Stimulated activated CD4-positive, alpha-beta T cell treated with anti-CD3 and anti-CD28 coated beads, Interleukin-12 subunit alpha, Interleukin-12 subunit beta, amount 100 ng/mL, for 24 hours (primary cell): Measurements from ENCODE around the gene EP400.

ENCODE experiments used
- DNase-seq, 2 experiments: peaks; one replicate each; pipeline ENCODE4 v3.0.0-alpha.2; 2020; ENCODE audit warnings: low read depth in 2 of 2

The EP400 gene

DNA sequence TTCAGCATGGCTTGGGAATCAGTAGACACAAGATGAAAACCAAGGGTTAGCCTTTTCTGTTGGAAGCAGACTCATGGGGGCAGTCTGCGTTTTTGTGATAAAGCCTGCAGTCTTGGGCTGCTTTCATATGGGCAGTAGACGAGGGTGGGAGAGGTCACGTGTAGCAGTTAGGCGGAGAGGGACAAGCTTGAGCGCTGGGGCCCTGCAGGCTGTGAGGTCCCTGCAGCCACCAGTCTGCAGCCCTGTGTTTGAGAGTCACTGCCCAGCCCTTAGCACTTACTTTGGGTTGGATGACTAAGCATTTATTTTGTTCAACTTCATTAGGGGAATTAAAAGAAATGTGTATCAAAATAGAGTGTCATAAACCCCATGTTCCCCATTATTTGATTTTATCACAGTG lies 37.2 kb downstream of the EP400 start:
- no peak for DNase-seq

DNA sequence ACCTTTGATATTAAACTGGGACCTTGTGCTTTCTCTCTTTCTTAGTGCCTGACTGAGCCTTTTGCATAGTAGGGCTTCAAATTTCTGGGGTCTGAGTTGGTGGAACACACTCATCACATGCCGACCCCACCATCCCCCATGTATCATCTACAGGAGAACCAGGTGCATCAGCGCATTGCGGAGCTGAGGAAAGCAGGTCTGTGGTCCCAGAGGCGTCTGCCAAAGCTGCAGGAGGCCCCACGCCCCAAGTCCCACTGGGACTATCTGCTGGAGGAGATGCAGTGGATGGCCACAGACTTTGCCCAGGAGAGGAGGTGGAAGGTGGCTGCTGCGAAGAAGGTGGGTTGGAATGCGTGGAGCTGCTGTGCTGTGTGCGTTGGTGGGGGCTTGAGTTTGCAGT lies 37.8 kb downstream of the EP400 start:
- DNase-seq: no peak

DNA sequence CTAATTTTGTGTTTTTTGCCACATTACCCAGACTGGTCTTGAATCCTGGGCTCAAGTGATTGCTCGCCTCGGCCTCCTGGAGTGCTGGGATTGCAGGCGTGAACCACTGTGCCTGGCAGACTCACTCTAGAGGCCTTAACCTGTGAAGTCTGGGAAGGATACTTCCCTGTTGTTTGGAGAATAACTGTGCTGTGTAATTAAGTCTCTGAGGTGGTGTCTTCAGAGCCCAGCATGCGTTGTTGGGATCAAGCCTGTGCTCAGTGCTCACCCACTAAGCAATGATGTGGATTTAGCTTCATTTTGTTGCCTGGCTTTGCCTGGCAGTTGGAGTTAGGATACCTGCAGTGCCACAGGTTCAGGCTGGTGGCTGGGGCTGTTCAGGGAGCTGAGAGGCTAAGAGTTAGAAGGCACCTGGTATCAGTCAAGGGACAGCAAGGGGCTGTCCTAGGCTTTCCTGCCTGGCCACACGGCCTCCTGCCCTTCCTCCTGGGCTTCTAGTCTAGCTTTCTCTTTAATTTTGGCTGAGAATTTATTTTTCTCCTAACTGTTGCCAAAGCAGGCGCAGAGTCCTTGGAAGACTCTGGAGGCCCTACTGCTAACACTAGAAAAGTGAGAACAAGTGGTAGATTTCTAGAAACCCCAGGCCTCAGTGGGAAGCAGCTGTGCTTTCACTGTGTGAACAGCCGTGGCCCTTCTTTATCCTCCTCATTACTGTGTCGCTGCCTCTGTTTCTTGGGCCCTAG lies 38.5 kb downstream of the EP400 start:
- DNase-seq: no peak

DNA sequence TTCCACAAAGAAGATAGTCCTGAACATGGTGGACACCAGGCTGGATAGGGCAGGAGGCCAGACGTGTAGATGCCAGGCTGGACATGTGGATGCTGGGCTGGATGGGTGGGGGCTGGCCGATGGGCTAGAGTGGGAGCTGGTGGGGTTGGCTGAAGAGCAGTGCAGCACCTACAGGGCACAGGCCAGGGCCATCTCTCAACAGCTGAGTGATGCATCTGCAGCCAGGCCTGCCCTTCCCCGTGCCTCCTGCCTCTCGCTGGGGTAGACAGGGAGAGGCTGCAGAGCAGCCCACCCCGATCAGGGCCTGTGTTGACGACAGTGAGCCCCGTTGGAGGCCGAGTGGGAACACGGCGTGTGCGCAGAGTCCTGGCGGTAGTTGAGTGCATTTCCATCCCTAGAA lies 39.3 kb downstream of the EP400 start:
- DNase-seq: no peak

DNA sequence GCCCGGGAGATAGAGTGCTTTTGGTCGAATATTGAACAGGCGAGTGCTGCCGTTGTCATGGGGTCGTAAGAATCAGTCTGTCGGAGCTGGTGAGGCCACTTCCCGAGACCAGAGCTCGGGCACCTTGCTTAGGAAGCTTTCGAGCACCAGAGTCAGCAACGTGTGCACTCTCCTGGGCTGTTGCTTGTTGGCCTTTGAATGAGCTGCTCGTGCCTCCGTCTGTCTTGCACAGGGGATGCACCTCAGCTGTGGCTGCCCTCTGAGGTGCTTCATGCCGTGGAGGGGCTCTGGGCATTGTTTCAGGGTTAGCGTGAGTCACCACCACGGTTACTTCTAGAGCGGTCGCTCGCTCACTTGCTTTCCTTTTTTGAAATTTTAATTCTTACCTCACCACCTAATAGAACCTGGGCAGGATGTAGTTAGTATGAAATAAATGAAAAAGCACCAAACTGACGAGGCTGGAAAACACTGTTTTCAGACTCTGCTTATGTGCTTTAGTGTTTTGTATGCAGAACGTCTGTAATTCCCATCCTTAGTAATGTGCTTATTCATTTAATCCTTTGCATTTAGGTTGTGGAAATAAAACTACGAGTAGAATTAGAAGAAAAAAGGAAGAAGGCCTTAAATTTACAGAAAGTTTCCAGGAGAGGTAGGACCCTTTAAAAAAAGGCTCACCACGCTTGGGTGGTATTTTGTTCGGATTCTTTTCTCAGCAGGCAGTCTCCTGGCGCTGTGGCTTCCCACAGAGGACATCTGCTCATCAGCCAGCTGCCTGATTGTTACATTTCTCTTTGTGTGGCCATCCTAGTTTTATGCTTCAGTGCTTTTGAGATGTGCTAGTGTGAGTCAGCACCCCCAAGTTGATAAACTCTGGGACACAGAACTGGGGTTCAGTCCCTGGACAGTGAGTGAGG lies 40.6 kb downstream of the EP400 start:
- DNase-seq: no peak

DNA sequence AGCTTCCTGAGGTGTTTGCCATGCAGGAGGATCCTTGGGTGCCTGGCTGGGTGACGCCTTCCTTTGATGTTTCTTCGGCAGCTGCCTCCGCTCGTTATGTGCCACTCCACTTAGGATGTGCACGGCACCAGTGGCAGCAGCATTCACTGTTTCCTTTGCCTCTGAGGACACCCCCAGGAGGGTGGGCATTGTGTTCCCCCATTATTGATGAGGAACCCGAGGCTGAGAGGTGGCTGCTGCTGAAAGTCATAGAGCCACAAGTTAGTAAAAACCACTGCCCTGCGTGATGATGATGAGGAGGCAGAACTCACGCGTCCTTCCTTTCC lies 41.2 kb downstream of the EP400 start:
- no peak for DNase-seq

DNA sequence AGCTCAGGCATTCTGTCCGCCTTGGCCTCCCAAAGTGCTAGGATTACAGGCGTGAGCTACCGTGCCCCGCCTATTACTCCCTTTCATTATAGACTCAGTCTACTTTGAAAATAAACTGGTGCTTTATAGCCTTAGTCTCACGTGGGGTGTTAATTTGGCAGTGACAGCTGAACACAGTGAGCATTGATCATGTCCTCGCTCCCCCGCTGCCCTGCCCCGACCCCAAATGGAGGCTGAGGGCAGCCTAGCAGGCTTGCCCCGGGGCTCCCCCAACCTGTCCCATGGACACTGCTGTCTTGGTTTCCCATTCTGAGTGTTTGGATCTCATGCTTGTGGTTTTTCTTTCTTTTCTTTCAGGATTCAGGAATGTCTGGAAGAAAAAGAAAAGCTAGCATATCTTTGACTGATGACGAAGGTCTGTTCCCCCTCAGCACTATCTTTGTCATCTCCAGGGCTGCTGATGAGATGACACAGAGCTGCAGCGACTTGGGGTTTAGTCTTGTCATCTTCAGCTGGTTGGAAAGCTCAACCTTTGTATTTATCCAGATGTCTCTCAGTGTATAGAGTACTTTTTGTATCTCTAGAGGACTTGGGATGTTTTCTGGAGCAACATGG lies 42.2 kb downstream of the EP400 start:
- no peak for DNase-seq

DNA sequence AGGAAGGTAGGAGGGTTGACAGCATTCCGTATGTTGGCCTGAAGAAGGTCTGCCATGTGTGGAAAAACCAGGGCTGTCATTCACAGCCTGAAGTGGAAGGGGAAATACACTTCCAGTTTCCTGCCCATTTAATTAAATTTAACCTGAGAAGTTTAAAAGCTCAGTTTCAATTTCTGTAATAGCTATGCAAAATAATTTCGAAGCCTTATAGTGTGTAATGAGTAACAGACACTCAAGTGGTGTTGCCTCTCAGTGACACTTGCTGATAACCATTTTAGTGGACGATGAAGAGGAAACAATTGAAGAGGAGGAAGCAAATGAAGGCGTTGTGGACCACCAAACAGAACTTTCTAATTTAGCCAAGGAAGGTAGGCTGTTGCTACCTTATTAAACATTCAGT lies 44.8 kb downstream of the EP400 start:
- no peak for DNase-seq

DNA sequence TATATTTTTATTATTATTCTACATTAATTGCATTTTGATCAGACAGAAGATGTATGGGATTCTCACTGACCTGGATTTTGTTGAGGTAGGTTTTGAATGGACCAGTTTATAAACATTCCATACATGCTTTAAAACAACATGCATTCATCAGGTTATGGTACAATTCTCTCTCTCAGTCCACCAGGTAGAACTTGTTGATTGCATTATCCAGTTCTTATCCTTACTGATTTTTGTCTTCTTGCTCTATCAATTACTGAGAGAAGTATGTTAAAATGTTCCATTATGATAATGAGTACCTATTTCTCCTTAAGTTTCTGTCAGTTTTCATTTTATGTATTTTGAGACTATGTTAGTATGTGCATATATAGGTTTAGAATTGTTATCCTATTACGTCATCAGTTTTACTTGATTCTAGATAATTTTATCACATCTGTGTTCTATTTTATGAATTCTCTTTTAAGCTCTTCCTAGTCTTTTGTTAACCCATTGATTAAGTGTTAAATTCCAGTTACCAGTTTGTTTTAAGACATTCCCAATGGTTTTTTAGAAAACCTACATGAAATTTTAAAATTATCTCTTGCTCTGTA lies 50.6 kb downstream of the EP400 start:
- DNase-seq: no peak

DNA sequence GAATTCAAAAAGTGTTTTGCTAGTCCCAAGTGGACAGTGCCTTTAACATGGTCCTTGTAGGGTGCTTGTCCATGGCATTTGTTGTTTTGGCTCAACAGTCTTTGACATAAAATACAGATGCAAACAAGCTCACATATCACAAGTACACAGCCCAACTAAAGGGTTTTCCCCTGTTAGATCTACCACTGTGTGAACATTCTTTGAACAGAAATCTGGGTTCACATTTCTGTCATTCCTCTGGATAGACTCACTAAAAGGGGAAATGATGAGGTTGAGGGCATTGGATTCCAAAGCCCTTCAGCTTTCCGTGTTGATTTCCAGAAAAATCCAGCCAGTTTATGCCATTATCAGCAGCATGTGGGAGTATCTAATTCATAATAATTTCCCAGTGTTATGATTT lies 54.1 kb downstream of the EP400 start:
- DNase-seq: no peak

DNA sequence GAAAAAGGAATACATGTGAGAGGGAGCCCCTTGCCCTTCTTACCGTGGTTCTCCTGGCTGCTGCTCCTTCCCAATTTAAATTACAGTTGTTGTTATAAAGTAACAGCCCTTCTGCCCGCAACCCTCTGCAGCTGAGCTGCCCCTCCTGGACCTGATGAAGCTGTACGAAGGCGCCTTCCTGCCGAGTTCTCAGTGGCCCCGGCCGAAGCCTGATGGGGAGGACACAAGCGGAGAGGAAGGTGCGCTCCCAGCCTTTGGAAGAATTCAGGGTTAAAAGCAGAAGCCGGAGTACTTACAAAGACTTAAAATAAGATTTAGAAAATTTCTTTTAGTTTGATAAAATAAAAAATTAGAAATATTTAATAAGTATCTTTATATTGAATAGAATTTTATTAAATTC lies 55.2 kb downstream of the EP400 start:
- no peak for DNase-seq

DNA sequence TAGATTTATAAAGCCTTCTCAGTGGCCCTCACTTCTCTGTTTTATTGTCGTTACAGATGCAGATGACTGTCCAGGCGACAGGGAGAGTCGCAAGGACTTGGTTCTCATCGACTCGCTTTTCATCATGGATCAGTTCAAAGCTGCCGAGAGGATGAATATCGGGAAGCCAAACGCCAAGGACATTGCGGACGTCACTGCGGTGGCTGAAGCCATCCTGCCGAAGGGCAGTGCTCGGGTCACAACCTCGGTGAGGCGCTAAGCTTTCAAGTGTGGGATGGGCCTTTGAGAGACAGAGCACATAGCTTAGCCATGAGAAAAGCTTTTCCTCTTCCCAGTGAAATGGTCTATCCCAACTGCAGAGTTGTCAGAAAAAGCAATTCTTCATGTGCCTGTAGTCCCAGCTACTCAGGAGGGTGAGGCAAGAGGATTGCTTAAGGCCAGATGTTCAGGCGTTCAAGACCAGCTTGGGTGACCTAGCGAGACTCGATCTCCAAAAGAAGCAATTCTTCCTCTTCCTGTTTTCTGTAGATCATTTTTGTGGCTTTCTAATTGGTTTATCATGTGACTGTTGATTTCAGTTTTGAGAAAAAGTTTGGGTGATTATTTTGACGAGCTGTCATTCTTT lies 56.4 kb downstream of the EP400 start:
- no peak for DNase-seq

DNA sequence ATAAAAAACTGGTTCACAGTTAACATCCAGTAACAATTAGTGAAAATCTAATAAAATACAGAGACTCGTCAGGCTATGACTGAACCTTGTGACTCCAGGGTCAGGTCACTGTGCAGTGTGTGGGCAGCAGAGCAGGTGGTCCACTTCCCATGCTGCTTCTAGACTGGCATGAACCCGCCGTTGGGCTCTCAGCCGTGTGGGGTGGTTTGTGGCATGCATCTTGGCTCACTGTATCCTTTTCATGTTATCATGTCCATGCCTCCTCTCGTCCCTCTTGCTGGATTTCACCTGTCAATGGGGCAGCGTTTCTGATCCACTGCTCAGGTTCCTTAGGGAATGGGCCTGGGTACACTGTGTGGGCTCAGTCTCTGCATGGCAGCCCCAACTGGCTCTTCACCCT lies 57.3 kb downstream of the EP400 start:
- no peak for DNase-seq

DNA sequence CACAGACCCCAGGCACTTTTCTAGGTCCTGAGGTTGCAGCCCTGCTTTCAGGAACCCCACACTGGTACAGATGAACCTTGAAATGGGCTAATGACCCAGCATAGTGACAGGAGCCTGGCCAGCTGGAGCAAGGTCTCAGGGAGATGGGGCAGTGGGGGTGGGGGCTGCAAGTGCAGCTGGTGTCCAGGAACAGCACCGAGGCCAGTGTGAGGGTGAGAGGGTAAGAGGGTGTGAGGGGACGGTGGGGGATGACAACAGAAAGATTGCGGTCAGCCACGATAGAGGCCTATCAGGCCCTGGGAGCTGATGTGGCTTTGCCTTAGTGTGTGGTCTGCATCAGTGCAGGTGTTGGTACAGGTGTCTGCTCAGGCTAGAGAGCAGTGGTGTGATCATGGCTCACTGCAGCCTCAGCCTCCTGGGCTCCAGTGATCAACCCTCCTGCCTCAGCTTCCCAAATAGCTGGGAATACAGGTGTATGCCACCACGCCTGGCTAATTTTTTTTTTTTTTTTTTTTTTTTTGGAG lies 59.7 kb downstream of the EP400 start:
- DNase-seq: no peak

DNA sequence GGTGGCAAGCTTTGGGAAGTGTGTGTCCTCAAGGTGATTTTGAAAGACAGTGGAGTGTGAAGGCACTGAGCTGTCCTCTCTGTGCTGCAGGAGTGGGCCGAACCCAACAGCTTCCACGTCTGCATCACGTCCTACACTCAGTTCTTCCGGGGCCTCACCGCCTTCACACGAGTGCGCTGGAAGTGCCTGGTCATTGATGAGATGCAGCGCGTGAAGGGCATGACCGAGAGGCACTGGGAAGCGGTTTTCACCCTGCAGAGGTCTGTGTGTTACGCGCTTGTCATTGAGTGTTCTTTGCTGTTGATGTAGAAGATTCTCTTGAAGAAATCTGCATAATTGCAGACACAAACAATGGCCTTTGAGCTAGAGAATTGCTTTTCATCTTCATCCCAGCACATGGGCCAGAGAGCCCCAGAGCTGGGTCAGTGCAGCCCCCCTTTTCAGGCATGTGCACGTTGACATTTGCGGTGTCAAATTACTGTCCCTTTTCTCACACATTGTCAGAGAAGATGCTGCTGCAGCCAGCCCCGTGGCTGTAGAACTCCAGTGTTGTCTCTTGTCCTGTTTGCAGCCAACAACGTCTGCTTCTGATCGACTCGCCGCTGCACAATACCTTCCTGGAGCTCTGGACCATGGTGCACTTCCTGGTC lies 63.3 kb downstream of the EP400 start:
- no peak for DNase-seq

DNA sequence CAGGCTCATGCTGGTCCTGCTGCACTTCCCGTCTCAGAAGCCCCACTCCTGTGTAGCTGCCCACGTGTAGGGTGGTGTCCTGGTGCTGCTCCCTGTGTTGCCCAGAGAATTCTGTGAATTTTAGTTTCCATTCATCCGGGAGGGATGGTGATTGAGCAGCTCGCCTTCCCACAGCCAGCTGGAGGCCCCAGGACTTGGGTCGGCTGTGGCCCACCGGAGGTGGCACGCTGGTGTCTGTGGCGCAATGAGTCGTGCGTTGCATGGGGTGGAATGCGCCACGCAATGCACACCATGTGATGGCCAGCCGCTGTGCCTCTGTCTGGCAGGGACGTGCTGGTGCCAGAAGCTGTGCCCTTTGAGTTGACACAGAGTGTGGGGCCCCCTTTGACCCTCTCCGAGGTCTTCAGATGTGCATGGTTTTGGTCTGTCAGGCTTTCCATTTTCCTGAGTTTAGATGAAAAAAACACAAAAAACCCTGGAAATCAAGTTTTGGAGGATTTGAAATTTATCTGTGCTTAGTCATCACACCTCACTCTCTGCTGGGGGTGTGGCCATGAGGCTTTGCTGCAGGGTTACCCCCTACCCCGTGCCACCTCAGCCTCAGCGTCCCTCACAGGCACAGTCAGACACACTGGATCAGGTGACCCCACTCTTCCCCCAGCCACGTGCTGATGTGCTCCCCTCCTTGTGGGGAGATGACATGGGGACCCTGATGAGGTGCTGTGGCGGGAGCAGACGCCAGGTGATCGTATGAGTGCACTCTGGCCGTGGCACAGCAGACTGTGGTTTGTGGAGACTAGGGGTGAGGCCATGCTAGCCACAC lies 64.6 kb downstream of the EP400 start:
- DNase-seq: no peak

DNA sequence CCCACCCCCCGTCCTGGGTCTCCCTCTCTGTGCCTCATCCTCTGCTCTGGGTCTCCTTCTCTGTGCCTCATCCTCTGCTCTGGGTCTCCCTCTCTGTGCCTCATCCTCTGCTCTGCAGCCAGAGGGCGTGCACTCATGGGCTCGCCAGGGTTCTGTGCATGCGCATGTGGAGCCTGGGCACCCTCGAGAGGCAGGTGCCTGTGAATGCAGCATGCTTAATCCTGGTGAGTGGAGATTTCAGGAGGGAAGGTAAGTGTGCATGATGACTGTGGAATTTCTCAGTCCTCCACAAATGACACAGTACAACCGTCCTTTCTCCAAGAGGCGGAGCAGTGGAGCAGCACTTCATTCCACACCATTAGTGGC lies 65.2 kb downstream of the EP400 start:
- no peak for DNase-seq

DNA sequence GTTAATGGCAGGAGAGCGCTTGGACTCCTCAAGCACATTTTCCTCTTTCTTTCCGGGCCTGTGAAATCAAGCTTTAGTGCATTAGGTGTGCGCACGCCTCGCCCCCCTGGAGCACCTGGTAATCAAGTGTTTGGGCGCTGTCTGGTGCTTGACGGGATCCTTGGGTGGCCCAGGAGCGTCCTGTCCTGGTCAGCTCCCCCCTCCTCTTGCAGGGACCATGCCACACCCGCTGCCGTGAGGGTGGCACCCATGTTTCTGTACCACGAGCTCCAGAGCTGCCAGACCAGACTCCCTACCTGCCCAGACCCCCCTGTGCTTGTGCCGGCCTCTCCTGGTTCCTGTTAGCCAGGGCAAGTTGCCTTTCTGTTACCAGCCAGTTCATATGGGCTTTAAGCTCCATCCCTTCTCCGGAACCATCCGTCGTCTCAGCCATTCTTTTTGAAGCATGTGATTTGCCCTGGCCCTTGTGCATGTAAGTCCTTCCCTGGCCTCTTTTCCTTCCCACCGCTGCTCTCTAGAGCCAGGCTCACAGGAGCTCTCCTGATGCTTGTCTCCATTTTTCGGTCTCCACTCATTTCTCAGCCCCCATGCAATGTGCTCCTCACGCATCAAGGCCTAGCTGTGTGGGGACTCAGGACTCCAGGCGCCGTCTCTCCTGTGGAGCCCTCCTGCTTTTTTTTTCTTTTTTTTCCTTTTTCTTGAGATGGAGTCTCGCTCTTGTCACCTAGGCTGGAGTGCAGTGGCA lies 66.1 kb downstream of the EP400 start:
- DNase-seq: no peak

DNA sequence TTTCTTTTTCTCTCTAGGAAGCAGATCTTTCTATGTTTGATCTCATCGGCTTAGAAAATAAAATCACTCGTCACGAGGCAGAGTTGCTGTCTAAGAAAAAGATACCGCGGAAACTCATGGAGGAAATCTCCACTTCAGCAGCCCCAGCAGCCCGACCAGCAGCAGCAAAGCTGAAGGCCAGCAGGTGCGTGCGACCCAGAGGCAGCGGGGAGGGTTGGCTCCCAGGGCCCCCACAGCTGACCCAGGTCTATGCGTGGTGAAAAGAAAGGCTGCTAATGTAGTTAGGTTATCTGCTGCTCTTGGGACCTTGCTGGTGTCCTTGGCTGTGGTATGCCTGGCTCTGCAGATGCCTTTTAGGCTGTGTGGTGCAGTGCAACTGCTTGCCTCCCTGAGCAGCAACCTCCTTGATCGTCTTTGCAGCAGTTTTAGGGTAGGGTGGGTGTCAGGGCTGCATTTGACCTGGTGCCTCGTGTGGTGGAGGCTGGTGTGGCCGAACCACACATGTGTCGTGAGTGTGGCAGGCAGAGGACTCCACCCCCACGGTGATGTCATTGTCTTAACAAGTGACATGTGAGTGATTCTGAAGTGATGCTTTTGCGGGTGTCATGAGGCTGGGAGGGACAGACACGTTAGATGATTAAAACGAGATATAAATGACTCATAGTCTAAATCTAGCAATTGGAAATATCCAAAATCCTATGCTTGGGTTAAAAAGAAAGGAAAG lies 68.6 kb downstream of the EP400 start:
- DNase-seq: no peak
